ENCODE measurements around the gene POMGNT1. TPM values are rescaled to one million over a fixed set of nuclear protein-coding genes. Genes with fewer than 3 reads are reported as not detected.

The POMGNT1 gene
- total and polyA plus RNA-seq, 2 of the 8 experiments (the other 6 are each of a cell fraction or from before 2014, with no cell fraction given) = 28.0 to 40.3 TPM

- no peak for FAIRE-seq
- no peak overlapping the region for H4K91ac ChIP-seq (replicated peaks; ENCODE audit: insufficient read length, low read length)
- POLR2A ChIA-PET (ENCODE audit: partially characterized antibody) = interaction anchor here (0.7 kb wide), 1 partner anchor 40 kb away, joined by 3 read pairs; no protein-coding TSS in a partner anchor
- H3K79me1 ChIP-seq (ENCODE audit: low read depth, low read length) = no peaks in the 10 kb centered on the region
- 100% methylated on average over 1 of the region's 1 CpG; no CpG with 5 or more reads in 1 of the 2 experiments for WGBS, 2 experiments (ENCODE audit: extremely low coverage in 1 of 2, insufficient coverage in 1 of 2, insufficient read length in 1 of 2, insufficient replicate concordance in 2 of 2, low coverage in 1 of 2, low lambda C conversion rate in 2 of 2, missing lambda C conversion rate in 1 of 2)
- no peak overlapping the region for H2AFZ ChIP-seq (ENCODE audit: low read length)
- H3K18ac ChIP-seq (ENCODE audit: extremely low read depth, low read length) = no peak overlapping the region
- CTCF ChIA-PET (ENCODE audit: partially characterized antibody) = interaction anchor here (1.3 kb wide), 1 partner anchor 12 kb away, joined by 3 read pairs; no protein-coding TSS in a partner anchor
- H3K4me2 ChIP-seq (ENCODE audit: insufficient read depth in 1 of 2, low read depth in 2 of 2, low read length in 2 of 2) = no peak overlapping the region
- H3K27me3 ChIP-seq (replicated peaks in 1 of 4; ENCODE audit: control insufficient read depth in 3 of 4, extremely low read depth in 1 of 4, insufficient read depth in 3 of 4, low read length in 3 of 4) = no peaks in the 10 kb centered on the region
- H3K9me3 ChIP-seq (ENCODE audit: insufficient read depth in 2 of 2, low read depth in 1 of 2, low read length in 1 of 2) = no peaks in the 10 kb centered on the region
- no peak overlapping the region for H3K4ac ChIP-seq (replicated peaks; ENCODE audit: insufficient read length, low read depth, low read length)
- H3K36me3 ChIP-seq (ENCODE audit: control insufficient read depth in 2 of 4, insufficient read depth in 4 of 4, low read length in 3 of 4) = no peaks in the 10 kb centered on the region
- H2BK15ac ChIP-seq (ENCODE audit: low read length) = no peak overlapping the region
- no peaks in the 10 kb centered on the region; the same call in 1 of the 2 replicates for H3K23me2 ChIP-seq (ENCODE audit: low read depth, low read length)
- no peak overlapping the region for H2BK5ac ChIP-seq (ENCODE audit: low read depth, low read length)
- H3K9ac ChIP-seq (replicated peaks in 1 of 4; ENCODE audit: extremely low read depth in 1 of 4, low read depth in 3 of 4, low read length in 3 of 4) = no peak overlapping the region
- no peak overlapping the region for H4K5ac ChIP-seq (ENCODE audit: insufficient read length, low read depth, low read length)
- no peak overlapping the region for H3K27ac ChIP-seq (ENCODE audit: low read depth, low read length)
- no peak overlapping the region for H2AK5ac ChIP-seq (ENCODE audit: low read depth, low read length)
- no peaks in the 10 kb centered on the region for H3K79me2 ChIP-seq (ENCODE audit: control insufficient read depth in 1 of 2, insufficient read depth in 2 of 2, low read length in 2 of 2)
- no peak overlapping the region for H2BK120ac ChIP-seq (replicated peaks; ENCODE audit: low read depth, low read length)
- H4K8ac ChIP-seq (ENCODE audit: extremely low read depth, insufficient read depth, low read length) = no peak overlapping the region
- no peak overlapping the region for H3K56ac ChIP-seq (replicated peaks; ENCODE audit: insufficient read length, low read depth, low read length)
- H3K23ac ChIP-seq (ENCODE audit: insufficient read length) = no peak overlapping the region
- no peak overlapping the region for H3K14ac ChIP-seq (ENCODE audit: insufficient read length)
- H3K4me3 ChIP-seq (ENCODE audit: extremely low read depth in 1 of 4, insufficient read depth in 2 of 4, low read depth in 3 of 4, low read length in 4 of 4) = no peak overlapping the region
- H3K4me1 ChIP-seq (replicated peaks in 1 of 4; ENCODE audit: control insufficient read depth in 3 of 4, insufficient read depth in 4 of 4, low read length in 3 of 4) = no peaks in the 10 kb centered on the region
- no peak for DNase-seq (ENCODE audit: low read depth in 1 of 2, low spot score in 2 of 2)
- no peaks in the 10 kb centered on the region for H4K20me1 ChIP-seq (replicated peaks in 1 of 2; ENCODE audit: control insufficient read depth in 1 of 2, insufficient read depth in 2 of 2, low read length in 2 of 2)
- H2BK12ac ChIP-seq (ENCODE audit: low read depth, low read length) = no peak overlapping the region
- H2BK20ac ChIP-seq (ENCODE audit: low read length) = no peak overlapping the region
- TF ChIP-seq SIN3A (conservative IDR thresholded peaks at IDR 0.05 in 1 of 2, IDR thresholded peaks at IDR 0.05 in 1 of 2; ENCODE audit: low read depth in 1 of 2, low read length in 2 of 2) = no peak
- TF ChIP-seq CTBP2 (IDR thresholded peaks at IDR 0.05; ENCODE audit: borderline replicate concordance, insufficient read depth, insufficient read length, low read length) = no peak
- no peak for TF ChIP-seq MAX (IDR thresholded peaks at IDR 0.05)
- TF ChIP-seq BRCA1 (IDR thresholded peaks at IDR 0.05; ENCODE audit: low read depth, low read length) = no peak
- no peak for TF ChIP-seq CREB1 (IDR thresholded peaks at IDR 0.05)
- no peak for TF ChIP-seq HDAC2 (IDR thresholded peaks at IDR 0.05; ENCODE audit: borderline replicate concordance in 1 of 2, low read depth in 2 of 2, low read length in 2 of 2)
- no peak for TF ChIP-seq ASH2L (IDR thresholded peaks at IDR 0.05; ENCODE audit: low read length)
- no peak for TF ChIP-seq CBX5 (IDR thresholded peaks at IDR 0.05; ENCODE audit: low read depth, low read length)
- no peak for TF ChIP-seq ATF2 (IDR thresholded peaks at IDR 0.05; ENCODE audit: low read length)
- TF ChIP-seq GABPA (IDR thresholded peaks at IDR 0.05; ENCODE audit: borderline replicate concordance, insufficient read depth, low read length) = no peak
- no peak for TF ChIP-seq SP2 (IDR thresholded peaks at IDR 0.05; ENCODE audit: low read length)
- no peak for TF ChIP-seq BACH1 (IDR thresholded peaks at IDR 0.05; ENCODE audit: low read length)
These were observed 38.0 kb downstream of the POMGNT1 start for GRCh38 chr1:46160212-46160611.
